Endothelial cell (in vitro differentiated cells): ENCODE data around the gene RGS4. TPM values are rescaled to one million over a fixed set of nuclear protein-coding genes. Genes with fewer than 3 reads are reported as not detected.
"Not testable (repeated sequence)": the region's sequence is repeated elsewhere in the genome, so short reads cannot be mapped to it uniquely, and the experiment has no call there.

Source experiments
- DNase-seq: peaks from one replicate; pipeline ENCODE4 v3.0.0; 2021; ENCODE audit warnings: low spot score
- H3K27ac Mint-ChIP-seq: one replicate; pipeline ENCODE4 v1.8.0; 2021; ENCODE audit warnings: mixed read lengths, inconsistent platforms; ENCODE audit not compliant: unreplicated experiment
- H3K27me3 Mint-ChIP-seq: one replicate; pipeline ENCODE4 v1.8.0; 2021; ENCODE audit warnings: mild to moderate bottlenecking, moderate library complexity, mixed read lengths, inconsistent platforms; ENCODE audit not compliant: unreplicated experiment
- H3K36me3 Mint-ChIP-seq: one replicate; pipeline ENCODE4 v1.8.0; 2021; ENCODE audit warnings: mild to moderate bottlenecking, low read depth, mixed read lengths, inconsistent platforms; ENCODE audit not compliant: unreplicated experiment
- H3K4me1 Mint-ChIP-seq: one replicate; pipeline ENCODE4 v1.8.0; 2021; ENCODE audit warnings: mild to moderate bottlenecking, mixed read lengths, inconsistent platforms; ENCODE audit not compliant: unreplicated experiment
- H3K4me3 Mint-ChIP-seq: one replicate; pipeline ENCODE4 v1.8.0; 2021; ENCODE audit warnings: mild to moderate bottlenecking, mixed read lengths, inconsistent platforms; ENCODE audit not compliant: unreplicated experiment
- H3K9me3 Mint-ChIP-seq: one replicate; pipeline ENCODE4 v1.8.0; 2021; ENCODE audit warnings: mixed read lengths, inconsistent platforms; ENCODE audit not compliant: unreplicated experiment
- CTCF ChIP-seq: fragments of 200-600 bp; sonication (generic); IDR thresholded peaks from one replicate; pipeline ENCODE4 v1.5.0; 2021; ENCODE audit warnings: antibody characterized with exemption; ENCODE audit not compliant: unreplicated experiment
- total RNA-seq: library from RNA; stranded (reverse); fragmentation: NEBNext Ultra II Directional; extraction: Animal tissue kit (Norgen Biotek cat#: 25700); gene quantifications from one replicate; pipeline ENCODE4 v1.2.1, GENCODE V29; 2021; ENCODE audit not compliant: unreplicated experiment

RGS4 gene
- total RNA-seq, 1 donor from 2014 or later = 15.2 TPM

GRCh38 chr1:163085904-163086268 lies 16.7 kb downstream of the RGS4 start:
- DNase-seq = no peak
- H3K36me3 Mint-ChIP-seq = no peaks in the 10 kb centered on the region
- H3K27me3 Mint-ChIP-seq = no peaks in the 10 kb centered on the region
- TF ChIP-seq CTCF = no peak
- H3K4me1 Mint-ChIP-seq = peaks cover 3% of the 10 kb centered on the region
- no peaks in the 10 kb centered on the region for H3K9me3 Mint-ChIP-seq
- no peak overlapping the region for H3K4me3 Mint-ChIP-seq
- no peak overlapping the region for H3K27ac Mint-ChIP-seq

- H3K27ac Mint-ChIP-seq = not testable (repeated sequence)
Measured at GRCh38 chr1:163089117-163089516, 20.0 kb downstream of the RGS4 start.

GRCh38 chr1:163090321-163090945 lies 21.3 kb downstream of the RGS4 start:
- H3K9me3 Mint-ChIP-seq = no peaks in the 10 kb centered on the region
- DNase-seq = no peak

More at GRCh38 chr1:163089117-163089516, 20.0 kb downstream of the RGS4 start:
- H3K4me3 Mint-ChIP-seq, H3K27me3 Mint-ChIP-seq, DNase-seq, H3K4me1 Mint-ChIP-seq, H3K36me3 Mint-ChIP-seq, H3K9me3 Mint-ChIP-seq: not testable (repeated sequence)

GRCh38 chr1:163093169-163093568 lies 24.0 kb downstream of the RGS4 start:
- Mint-ChIP-seq H3K36me3 (no peaks in the 10 kb centered on the region), H3K9me3 (no peaks in the 10 kb centered on the region), H3K27ac (no peak overlapping the region), H3K4me1 (no peaks in the 10 kb centered on the region), H3K4me3 (no peak overlapping the region), H3K27me3 (no peaks in the 10 kb centered on the region)
- no peak for TF ChIP-seq CTCF
- no peak for DNase-seq

More at GRCh38 chr1:163090321-163090945, 21.3 kb downstream of the RGS4 start:
- no peaks in the 10 kb centered on the region for H3K36me3 Mint-ChIP-seq
- no peaks in the 10 kb centered on the region for H3K27me3 Mint-ChIP-seq
- no peak for TF ChIP-seq CTCF
- H3K4me3 Mint-ChIP-seq = no peak overlapping the region
- no peak overlapping the region for H3K27ac Mint-ChIP-seq
- no peaks in the 10 kb centered on the region for H3K4me1 Mint-ChIP-seq

GRCh38 chr1:163093579-163093978 lies 24.4 kb downstream of the RGS4 start:
- no peaks in the 10 kb centered on the region for H3K36me3 Mint-ChIP-seq

More at GRCh38 chr1:163093579-163093978, 24.4 kb downstream of the RGS4 start:
- H3K9me3 Mint-ChIP-seq = no peaks in the 10 kb centered on the region
- H3K4me3 Mint-ChIP-seq = no peak overlapping the region
- no peaks in the 10 kb centered on the region for H3K27me3 Mint-ChIP-seq
- no peak for DNase-seq
- no peaks in the 10 kb centered on the region for H3K4me1 Mint-ChIP-seq
- no peak overlapping the region for H3K27ac Mint-ChIP-seq
- no peak for TF ChIP-seq CTCF
